SK-N-MC (cell line): ENCODE results near the gene DCUN1D2.

Experiments used
- EZH2 ChIP-seq: fragments of 200-600 bp; sonication (generic); IDR thresholded peaks from one replicate; pipeline ENCODE4 v1.6.1; 2017; ENCODE audit warnings: antibody characterized with exemption
- POLR2AphosphoS5 ChIP-seq: IDR thresholded peaks from 2 replicates; pipeline ENCODE4 v1.6.1; 2012; ENCODE audit warnings: mild to moderate bottlenecking, low read depth, low read length, borderline replicate concordance

DNA sequence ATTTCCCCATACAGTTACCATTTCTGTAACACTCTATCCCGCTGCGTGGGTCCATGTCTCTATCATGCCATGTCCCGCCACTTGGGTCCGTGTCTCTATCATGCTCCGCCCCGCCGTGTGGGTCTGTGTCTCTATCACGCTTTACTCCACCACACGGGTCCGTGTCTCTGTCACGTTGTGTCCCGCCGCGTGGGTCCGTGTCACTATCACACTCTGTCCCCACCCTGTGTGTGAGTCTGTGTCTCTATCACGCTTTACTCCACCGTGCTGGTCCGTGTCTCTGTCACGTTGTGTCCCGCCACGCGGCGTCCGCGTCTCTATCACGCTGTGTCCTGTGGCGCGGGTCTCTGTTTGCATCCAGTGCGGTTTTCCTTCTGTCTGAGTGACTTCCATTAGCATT, 48.9 kb downstream of the DCUN1D2 start:
- TF ChIP-seq EZH2 (no peak), POLR2AphosphoS5 (no peak)
